Gastrocnemius medialis (tissue), 4 donors: Measurements from ENCODE around the gene HEPN1. TPM values are rescaled to one million over a fixed set of nuclear protein-coding genes. Genes with fewer than 3 reads are reported as not detected.

Experiments
- ATAC-seq, 2 donors: fragments of 150-250 bp; one replicate each; pipeline ENCODE4 v1.9.1; 2016
- DNase-seq, 2 donors: peaks; one replicate each; pipeline ENCODE4 v3.0.0-alpha.2; 2019
- H3K27ac ChIP-seq, 4 donors: fragments of 200-600 bp; sonication (generic); 1 replicate in 1 of 4; 2 replicates in 3 of 4; pipeline ENCODE4 v1.5.1; 2016 to 2018; ENCODE audit warnings: mild to moderate bottlenecking in 2 of 4, moderate library complexity in 1 of 4
- H3K27me3 ChIP-seq, 3 donors: fragments of 200-600 bp; sonication (generic) in 2 of 3; 1 replicate in 1 of 3; 2 replicates in 2 of 3; pipeline versions ENCODE4 v1.5.1 to v1.6.0; 2016 to 2019; ENCODE audit warnings: mild to moderate bottlenecking in 1 of 3, moderate library complexity in 1 of 3
- H3K36me3 ChIP-seq, 2 donors: fragments of 200-600 bp; sonication (generic) in 1 of 2; one replicate each; pipeline ENCODE4 v1.5.1; 2017 to 2018
- H3K4me1 ChIP-seq, 2 donors: fragments of 200-600 bp; sonication (generic) in 1 of 2; one replicate each; pipeline ENCODE4 v1.5.1; 2016 to 2017; ENCODE audit warnings: mild to moderate bottlenecking in 2 of 2
- H3K4me3 ChIP-seq, 4 donors: fragments of 200-600 bp; sonication (generic) in 3 of 4; 1 replicate in 1 of 4; 2 replicates in 3 of 4; pipeline ENCODE4 v1.5.1; 2016 to 2019; ENCODE audit warnings: mild to moderate bottlenecking in 2 of 4
- H3K9me3 ChIP-seq, 3 donors: fragments of 200-600 bp; sonication (generic) in 2 of 3; 1 replicate in 1 of 3; 2 replicates in 2 of 3; pipeline ENCODE4 v1.5.1; 2016 to 2019
- CTCF ChIP-seq, 5 experiments: fragments of 450-650 bp in 3 of 5; fragments of 200-600 bp in 2 of 5; sonication (generic) in 2 of 5; IDR thresholded peaks in 4 of 5; conservative IDR thresholded peaks in 1 of 5; 1 replicate in 4 of 5; 2 replicates in 1 of 5; pipeline ENCODE4 v1.5.1; 2016 to 2019; ENCODE audit warnings: antibody characterized with exemption in 5 of 5, mild to moderate bottlenecking in 3 of 5, moderate library complexity in 3 of 5
- POLR2A ChIP-seq, 2 donors: fragments of 450-650 bp; IDR thresholded peaks; one replicate each; pipeline ENCODE4 v1.6.1; 2017; ENCODE audit warnings: antibody characterized with exemption in 2 of 2, mild to moderate bottlenecking in 2 of 2, moderate library complexity in 2 of 2
- in situ Hi-C, 4 donors: fragments of 200-750 bp; cut with MboI; loops; one replicate each; pipeline versions ENCODE4 v1.15.0 to v1.8.0; 2017; ENCODE audit warnings: low sequenced_read_pairs in 4 of 4
- intact Hi-C: fragments of 100-400 bp; cut with DNase I; formaldehyde crosslinking; loops from one replicate; pipeline ENCODE4 v1.15.1; 2023; ENCODE audit warnings: low total_unique reads
- total RNA-seq, 4 donors: library from RNA; depleted of rRNA; stranded (reverse); fragments of >200 nt; gene quantifications; one replicate each; pipeline versions ENCODE4 v1.1.0 to v1.2.3, GENCODE V29; 2016

HEPN1 gene
- total RNA-seq, 4 donors from 2014 or later: not detected

GRCh38 chr11:124916370-124916710 lies 2.7 kb upstream of the HEPN1 start:
- Histone ChIP-seq H3K4me3 (no peak overlapping the region), H3K27me3 (peaks cover 0 to 5% (median 1%) of the 10 kb centered on the region in 3 donors), H3K4me1 (no peaks in the 10 kb centered on the region), H3K36me3 (no peaks in the 10 kb centered on the region), H3K9me3 (no peaks in the 10 kb centered on the region), H3K27ac (no peak overlapping the region)
- DNase-seq (no peak), ATAC-seq (no peak)
- TF ChIP-seq CTCF (IDR thresholded peaks at IDR 0.05 in 4 of 5, conservative IDR thresholded peaks at IDR 0.05 in 1 of 5) (no peak), POLR2A (IDR thresholded peaks at IDR 0.05) (no peak)
- intact Hi-C loops: no loop called here
- in situ Hi-C loops: no loop called here

- Histone ChIP-seq H3K27ac (no peak overlapping the region), H3K4me1 (no peaks in the 10 kb centered on the region), H3K9me3 (no peaks in the 10 kb centered on the region), H3K36me3 (no peaks in the 10 kb centered on the region), H3K4me3 (no peak overlapping the region), H3K27me3 (peaks cover 0 to 10% (median 9%) of the 10 kb centered on the region in 3 donors)
- intact Hi-C loops: no loop called here
- in situ Hi-C loops: no loop called here
- TF ChIP-seq POLR2A (IDR thresholded peaks at IDR 0.05): no peak
- DNase-seq (no peak), ATAC-seq (no peak)
Measured at GRCh38 chr11:124917115-124917637, 1.9 kb upstream of the HEPN1 start.

GRCh38 chr11:124919898-124920297 lies 848 bp downstream of the HEPN1 start:
- Histone ChIP-seq H3K36me3 (no peaks in the 10 kb centered on the region), H3K27me3 (peaks cover 0 to 11% (median 9%) of the 10 kb centered on the region in 3 donors), H3K27ac (no peak overlapping the region), H3K4me3 (no peak overlapping the region), H3K4me1 (no peaks in the 10 kb centered on the region), H3K9me3 (no peaks in the 10 kb centered on the region)
- ATAC-seq (no peak), DNase-seq (no peak)
- intact Hi-C loops (loop anchor here (2.0 kb wide), 1 partner anchor 23 kb away; the partner anchor contains the start of gene ROBO4), in situ Hi-C loops (no loop called here)
- TF ChIP-seq CTCF (IDR thresholded peaks at IDR 0.05 in 4 of 5, conservative IDR thresholded peaks at IDR 0.05 in 1 of 5) (no peak), POLR2A (IDR thresholded peaks at IDR 0.05) (no peak)

GRCh38 chr11:124920356-124920755 lies 1.3 kb downstream of the HEPN1 start:
- intact Hi-C loops (loop anchor here (2.0 kb wide), 1 partner anchor 24 kb away; the partner anchor contains the start of gene ROBO4), in situ Hi-C loops (no loop called here)
- no peak for DNase-seq
- Histone ChIP-seq H3K36me3 (no peaks in the 10 kb centered on the region), H3K4me3 (peak overlapping the region; percentile 46 to 74 (median 58)), H3K4me1 (no peaks in the 10 kb centered on the region), H3K27ac (peak overlapping the region in 2 of 4 donors; percentile 57 to 67), H3K9me3 (no peaks in the 10 kb centered on the region), H3K27me3 (peaks cover 0 to 11% (median 9%) of the 10 kb centered on the region in 3 donors)
- no peak for TF ChIP-seq POLR2A (IDR thresholded peaks at IDR 0.05)
- TF ChIP-seq CTCF (IDR thresholded peaks at IDR 0.05 in 4 of 5, conservative IDR thresholded peaks at IDR 0.05 in 1 of 5): no peak
- ATAC-seq: no peak

GRCh38 chr11:124920870-124921609 lies 2.0 kb downstream of the HEPN1 start:
- DNase-seq (peak in 1 of 2 donors; percentile 45), ATAC-seq (peak; percentile 60 to 68)
- Histone ChIP-seq H3K27me3 (peaks cover 0 to 11% (median 9%) of the 10 kb centered on the region in 3 donors), H3K27ac (peak overlapping the region; percentile 6 to 67 (median 54)), H3K9me3 (no peaks in the 10 kb centered on the region), H3K36me3 (no peaks in the 10 kb centered on the region), H3K4me3 (peak overlapping the region; percentile 46 to 74 (median 58)), H3K4me1 (no peaks in the 10 kb centered on the region)
- TF ChIP-seq POLR2A (IDR thresholded peaks at IDR 0.05) (no peak), CTCF (IDR thresholded peaks at IDR 0.05 in 4 of 5, conservative IDR thresholded peaks at IDR 0.05 in 1 of 5) (no peak)
- in situ Hi-C loops (no loop called here), intact Hi-C loops (loop anchor here (2.0 kb wide), 1 partner anchor 24 kb away; the partner anchor contains the start of gene ROBO4)
